ENCODE results near the gene ACOXL.

ACOXL gene

DNA sequence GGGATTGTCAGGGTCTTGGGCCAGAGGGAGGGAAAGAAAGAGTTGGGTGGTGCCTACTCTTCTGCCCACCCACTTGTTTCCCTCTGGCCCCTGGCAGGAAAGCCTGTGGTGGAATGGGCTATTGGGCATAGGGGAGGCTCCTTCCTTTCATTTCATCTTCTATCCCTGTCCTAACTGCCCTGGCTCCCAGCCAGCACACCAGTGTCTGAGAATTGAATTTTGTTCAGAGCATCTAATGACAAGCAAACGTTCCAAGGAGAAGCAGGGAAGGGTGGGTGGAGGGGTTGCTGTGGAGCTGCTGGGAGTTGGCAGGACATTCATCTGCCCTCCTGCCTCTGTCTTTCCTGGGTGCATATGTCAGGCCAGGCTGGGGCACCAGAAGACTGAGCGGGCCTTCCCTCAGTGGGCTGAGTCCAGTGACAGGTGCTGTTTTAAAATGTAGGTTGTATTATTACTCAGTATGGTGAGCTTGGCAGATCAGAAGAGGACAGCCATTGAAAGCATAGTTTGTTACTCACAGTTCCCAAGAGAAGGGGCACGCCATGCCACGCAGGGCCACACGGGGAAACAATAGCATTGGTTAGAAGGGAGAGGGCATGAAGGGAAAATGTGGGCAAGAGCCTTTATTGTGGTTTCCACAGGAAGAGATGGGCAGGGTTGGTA is 171.9 kb downstream of the ACOXL start:
- TF ChIP-seq, protein P1, sequence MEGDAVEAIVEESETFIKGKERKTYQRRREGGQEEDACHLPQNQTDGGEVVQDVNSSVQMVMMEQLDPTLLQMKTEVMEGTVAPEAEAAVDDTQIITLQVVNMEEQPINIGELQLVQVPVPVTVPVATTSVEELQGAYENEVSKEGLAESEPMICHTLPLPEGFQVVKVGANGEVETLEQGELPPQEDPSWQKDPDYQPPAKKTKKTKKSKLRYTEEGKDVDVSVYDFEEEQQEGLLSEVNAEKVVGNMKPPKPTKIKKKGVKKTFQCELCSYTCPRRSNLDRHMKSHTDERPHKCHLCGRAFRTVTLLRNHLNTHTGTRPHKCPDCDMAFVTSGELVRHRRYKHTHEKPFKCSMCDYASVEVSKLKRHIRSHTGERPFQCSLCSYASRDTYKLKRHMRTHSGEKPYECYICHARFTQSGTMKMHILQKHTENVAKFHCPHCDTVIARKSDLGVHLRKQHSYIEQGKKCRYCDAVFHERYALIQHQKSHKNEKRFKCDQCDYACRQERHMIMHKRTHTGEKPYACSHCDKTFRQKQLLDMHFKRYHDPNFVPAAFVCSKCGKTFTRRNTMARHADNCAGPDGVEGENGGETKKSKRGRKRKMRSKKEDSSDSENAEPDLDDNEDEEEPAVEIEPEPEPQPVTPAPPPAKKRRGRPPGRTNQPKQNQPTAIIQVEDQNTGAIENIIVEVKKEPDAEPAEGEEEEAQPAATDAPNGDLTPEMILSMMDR (IDR thresholded peaks at IDR 0.05) = no peak

DNA sequence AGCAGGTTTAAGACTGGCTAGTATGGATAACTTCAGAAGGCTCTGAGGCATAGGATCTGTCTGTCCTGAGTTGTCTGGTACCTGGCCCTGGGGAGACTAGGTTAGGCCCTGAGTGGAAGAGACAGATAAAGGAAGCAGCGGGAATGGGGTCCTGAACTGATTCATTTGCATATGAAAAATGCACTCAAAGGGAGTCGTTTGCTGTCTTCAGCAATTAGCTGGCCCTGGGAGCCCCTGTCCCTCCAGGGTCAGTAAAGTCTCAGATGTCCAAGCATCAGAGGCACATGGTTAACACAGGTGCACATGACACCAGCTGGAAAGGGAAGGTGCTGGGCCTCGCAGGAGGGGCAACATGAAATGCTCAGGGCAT is 172.4 kb downstream of the ACOXL start:
- TF ChIP-seq, protein P1 (IDR thresholded peaks at IDR 0.05) = no peak

DNA sequence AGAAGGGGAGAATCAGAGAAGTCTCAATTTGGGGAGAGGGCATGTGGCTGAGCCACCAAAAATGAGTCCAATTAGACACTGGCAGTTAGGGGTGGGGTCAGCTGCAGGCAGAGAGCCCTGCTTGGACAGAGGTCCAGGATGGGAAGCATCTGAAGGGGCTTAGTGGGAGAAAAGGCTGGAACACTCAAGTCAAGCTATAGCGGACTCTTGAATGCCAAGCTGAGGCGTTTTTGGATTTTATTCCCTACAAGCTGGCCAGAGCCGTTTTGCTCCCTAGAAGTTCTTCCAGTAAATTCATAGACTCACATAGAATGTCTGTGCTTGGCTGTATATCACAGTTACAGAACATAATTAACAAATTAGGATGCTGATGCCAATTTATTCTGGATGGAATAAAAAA is 172.8 kb downstream of the ACOXL start:
- TF ChIP-seq, protein P1 (IDR thresholded peaks at IDR 0.05) = no peak

DNA sequence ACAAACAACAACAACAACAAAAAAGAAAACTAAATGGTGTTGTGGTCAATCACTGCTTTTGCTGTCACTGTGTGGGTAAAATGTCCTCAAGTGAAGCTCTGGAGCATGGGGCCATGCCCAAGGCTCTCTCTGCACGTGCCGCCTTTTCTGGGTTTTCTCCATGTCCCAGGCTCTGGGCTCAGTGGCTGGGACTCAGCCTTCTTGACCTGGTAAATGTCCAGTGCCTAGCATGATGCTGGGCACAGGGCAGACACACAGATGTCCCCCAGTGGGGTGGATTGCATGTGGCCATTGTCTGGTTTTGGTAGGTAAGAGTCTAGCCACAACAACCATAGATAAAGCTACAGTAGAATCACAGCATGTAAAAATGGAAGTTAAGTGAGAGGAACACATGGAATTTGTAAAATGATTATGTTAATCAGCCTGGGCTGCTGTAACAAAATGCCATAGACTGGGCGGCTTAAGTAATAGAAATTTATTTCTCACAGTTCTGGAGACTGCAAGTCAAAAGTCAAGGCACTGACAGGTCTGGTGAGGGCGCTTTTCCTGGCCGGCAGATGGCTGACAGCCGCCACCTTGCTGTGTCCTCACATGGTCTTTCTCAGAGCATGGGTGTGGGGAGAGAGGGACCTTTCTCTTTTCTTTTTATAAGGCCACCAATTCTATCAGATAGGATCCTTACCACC is 174.4 kb downstream of the ACOXL start:
- TF ChIP-seq, protein P1 (IDR thresholded peaks at IDR 0.05) = no peak

DNA sequence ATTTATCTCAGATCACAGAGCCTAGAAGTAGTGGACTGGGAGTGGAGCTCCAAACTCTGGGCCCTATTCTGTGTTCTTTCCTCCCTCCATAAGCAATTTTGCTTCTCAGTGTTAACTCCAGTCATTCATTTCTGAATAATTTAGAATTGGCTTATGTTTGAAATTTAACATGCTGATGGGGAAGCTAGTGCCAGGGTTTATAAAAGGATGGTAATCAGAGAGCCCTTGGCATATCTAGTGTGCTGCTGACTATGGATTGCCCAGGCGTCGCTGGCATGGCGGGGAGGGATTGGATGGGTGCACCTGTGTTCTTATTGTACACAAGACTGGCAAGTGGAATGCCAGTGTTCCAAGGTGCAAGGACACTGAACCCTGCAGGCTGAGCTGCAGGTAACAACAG is 177.1 kb downstream of the ACOXL start:
- TF ChIP-seq, protein P1 (IDR thresholded peaks at IDR 0.05) = no peak

DNA sequence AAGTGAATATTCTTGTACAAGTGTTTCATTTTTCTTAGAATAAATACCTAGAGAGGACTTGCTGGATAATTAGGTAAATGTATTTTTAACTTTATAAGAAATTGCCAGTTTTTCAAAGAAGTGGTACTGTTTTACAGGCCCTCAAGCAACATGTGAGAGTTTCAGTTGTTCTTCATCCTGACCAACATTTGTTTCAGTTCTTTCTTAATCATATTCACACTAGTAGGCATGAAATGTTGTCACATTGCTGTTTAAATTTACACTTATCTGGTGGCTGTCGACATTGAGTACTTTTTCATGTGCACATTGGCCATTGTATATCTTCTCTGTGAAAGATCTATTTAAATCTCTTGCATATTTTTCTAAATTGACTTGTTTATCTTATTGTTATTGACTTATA is 178.1 kb downstream of the ACOXL start:
- TF ChIP-seq, protein P1 (IDR thresholded peaks at IDR 0.05) = no peak

DNA sequence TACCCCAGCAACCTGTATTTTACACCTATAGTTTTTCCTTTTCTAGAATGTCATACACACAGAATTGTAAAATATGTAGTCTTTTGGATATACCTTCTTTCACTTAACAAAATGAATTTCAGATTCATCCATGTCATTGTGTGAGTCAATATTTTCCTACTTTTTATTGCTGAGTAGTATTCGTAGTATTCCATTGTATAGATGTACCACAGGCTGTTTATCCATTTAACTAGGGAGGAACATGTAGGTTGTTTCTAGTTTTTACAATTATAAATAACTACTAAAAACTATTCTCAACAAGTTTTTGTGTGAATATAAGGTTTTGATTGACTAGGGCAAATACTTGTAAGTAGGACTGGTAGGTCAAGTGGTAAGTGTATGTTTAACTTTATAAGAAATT is 187.4 kb downstream of the ACOXL start:
- TF ChIP-seq, protein P1 (IDR thresholded peaks at IDR 0.05) = no peak

Measured in LNCAP (cell line).